K562 (cell line): ENCODE measurements around the gene RNPEP. TPM values are rescaled to one million over a fixed set of nuclear protein-coding genes. Genes with fewer than 3 reads are reported as not detected.

ENCODE experiments used
- ARID1B ChIP-seq: fragments of 450-650 bp; IDR thresholded peaks from 2 replicates; pipeline ENCODE4 v1.6.1; 2016; ENCODE audit warnings: antibody characterized with exemption, mild to moderate bottlenecking, inconsistent platforms
- ILF3 ChIP-seq: fragments of 450-650 bp; IDR thresholded peaks from 2 replicates; pipeline ENCODE4 v1.6.1; 2018; ENCODE audit warnings: antibody characterized with exemption, mild to moderate bottlenecking, moderate library complexity, borderline replicate concordance
- JUN ChIP-seq, 2 experiments: sonication (generic) in 1 of 2; formaldehyde crosslinking in 1 of 2; IDR thresholded peaks; 2 replicates each; pipeline versions ENCODE4 v1.6.1 to v1.8.0; 2012 to 2022; ENCODE audit warnings: borderline replicate concordance in 2 of 2, mild to moderate bottlenecking in 2 of 2, improper control_type of control experiment in 1 of 2, low read depth in 1 of 2, low read length in 1 of 2, missing genetic modification reagents in 1 of 2
- PHF8 ChIP-seq: fragments of 200-600 bp; sonication (generic); IDR thresholded peaks from 2 replicates; pipeline ENCODE4 v1.6.1; 2012; ENCODE audit warnings: mixed run types, mild to moderate bottlenecking, inconsistent platforms, low read length, moderate library complexity, borderline replicate concordance
- PTRF ChIP-seq: fragments of 450-650 bp; IDR thresholded peaks from 2 replicates; pipeline ENCODE4 v1.6.1; 2016; ENCODE audit warnings: mild to moderate bottlenecking, missing genetic modification characterization, missing compliant biosample characterization
- RCOR1 ChIP-seq, 2 experiments: IDR thresholded peaks; 2 replicates each; pipeline ENCODE4 v1.6.1; 2012; ENCODE audit warnings: low read depth in 2 of 2, low read length in 2 of 2, borderline replicate concordance in 1 of 2, improper control_type of control experiment in 1 of 2
- SNIP1 ChIP-seq: fragments of 450-650 bp; IDR thresholded peaks from 2 replicates; pipeline ENCODE4 v1.7.1; 2017; ENCODE audit warnings: low read depth, mild to moderate bottlenecking
- TOE1 ChIP-seq, 2 experiments: fragments of 450-650 bp in 1 of 2; sonication (generic) in 1 of 2; formaldehyde crosslinking in 1 of 2; IDR thresholded peaks; 2 replicates each; pipeline versions ENCODE4 v1.7.1 to v1.8.0; 2016 to 2022; ENCODE audit warnings: borderline replicate concordance in 2 of 2, mild to moderate bottlenecking in 2 of 2, antibody characterized with exemption in 1 of 2, inconsistent platforms in 1 of 2, low read depth in 1 of 2, missing genetic modification reagents in 1 of 2, moderate library complexity in 1 of 2
- polyA plus RNA-seq, 8 experiments: library from polyadenylated mRNA; depleted of rRNA in 4 of 8; stranded (reverse) in 5 of 8; unstranded in 3 of 8; fragments of >200 nt; fragmentation: Nextera tagmentation in 2 of 8; fragmentation: Illumina TruSeq in 1 of 8; extraction: Ambion mirVana in 2 of 8; extraction: Trizol in 1 of 8; gene quantifications; 2 replicates each; pipeline versions ENCODE4 v1.2.1 to v1.2.3, GENCODE V29; 2011 to 2014; ENCODE audit warnings: inconsistent platforms in 1 of 8, missing spikeins in 1 of 8
- total RNA-seq, 7 experiments: library from RNA; depleted of rRNA in 6 of 7; stranded (reverse); fragments of >200 nt in 6 of 7; fragmentation: Illumina TruSeq in 2 of 7; extraction: Trizol in 2 of 7; gene quantifications; 2 replicates each; pipeline versions ENCODE4 v1.2.1 to v1.2.3, GENCODE V29; 2011 to 2021; ENCODE audit warnings: low replicate concordance in 1 of 7
- TF ChIP-seq, protein P1 (sequence below), 2 experiments: fragments of 450-650 bp in 1 of 2; sonication (generic) in 1 of 2; formaldehyde crosslinking in 1 of 2; IDR thresholded peaks; 2 replicates each; pipeline versions ENCODE4 v1.7.1 to v1.9.0; 2016 to 2022; ENCODE audit warnings: inconsistent platforms in 1 of 2, mild to moderate bottlenecking in 1 of 2, missing genetic modification reagents in 1 of 2
- TF ChIP-seq, protein P2 (sequence below): fragments of 250-450 bp; sonication (Bioruptor Pico); IDR thresholded peaks from 2 replicates; pipeline ENCODE4 v1.5.0; 2020; ENCODE audit warnings: mild to moderate bottlenecking, borderline replicate concordance
- TF ChIP-seq, protein P3 (sequence below): sonication (generic); formaldehyde crosslinking; IDR thresholded peaks from 2 replicates; pipeline ENCODE4 v1.8.1; 2022; ENCODE audit warnings: missing genetic modification reagents

RNPEP gene
- total and polyA plus RNA-seq, 9 of the 15 experiments (the other 6 are each of a cell fraction or from before 2014, with no cell fraction given): 27.5 to 131 (median 63.4) TPM

DNA sequence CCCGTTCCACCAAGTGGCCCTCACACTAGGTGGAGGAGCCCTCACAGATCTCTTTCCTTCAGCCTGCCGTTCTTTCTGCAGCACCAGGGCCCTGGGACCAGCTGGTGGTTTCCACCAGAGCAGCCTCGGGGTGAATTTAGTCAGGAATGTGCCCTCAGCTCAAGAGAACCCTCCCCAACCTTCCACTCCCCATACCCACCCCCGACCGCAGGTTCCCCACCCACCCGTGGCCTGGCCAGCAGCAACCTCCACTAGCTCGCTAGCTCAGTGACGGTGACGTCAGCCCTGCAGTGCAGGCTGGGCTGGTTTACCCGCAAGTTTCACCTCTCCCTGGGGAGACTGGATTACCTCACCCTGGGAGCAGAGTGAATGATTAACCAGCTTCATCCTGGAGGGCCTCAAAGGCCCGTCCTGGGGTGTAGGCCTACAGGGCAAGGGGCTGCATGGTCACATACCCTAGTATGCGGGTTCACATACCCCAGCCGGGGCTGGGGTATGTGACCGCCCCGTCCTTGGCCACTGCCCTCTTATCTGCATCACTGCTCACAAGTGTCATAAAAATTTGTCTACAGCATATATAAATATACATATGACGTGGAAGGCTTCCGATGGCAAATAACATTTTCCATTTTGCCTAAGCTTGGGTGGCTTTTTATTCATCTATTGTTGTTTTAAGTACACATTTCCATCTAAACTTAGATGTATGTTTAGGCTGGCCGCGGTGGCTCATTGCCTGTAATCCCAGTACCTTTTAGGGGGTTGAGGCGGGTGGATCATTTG lies 52.4 kb downstream of the RNPEP start (continued):
- TF ChIP-seq, protein P1, sequence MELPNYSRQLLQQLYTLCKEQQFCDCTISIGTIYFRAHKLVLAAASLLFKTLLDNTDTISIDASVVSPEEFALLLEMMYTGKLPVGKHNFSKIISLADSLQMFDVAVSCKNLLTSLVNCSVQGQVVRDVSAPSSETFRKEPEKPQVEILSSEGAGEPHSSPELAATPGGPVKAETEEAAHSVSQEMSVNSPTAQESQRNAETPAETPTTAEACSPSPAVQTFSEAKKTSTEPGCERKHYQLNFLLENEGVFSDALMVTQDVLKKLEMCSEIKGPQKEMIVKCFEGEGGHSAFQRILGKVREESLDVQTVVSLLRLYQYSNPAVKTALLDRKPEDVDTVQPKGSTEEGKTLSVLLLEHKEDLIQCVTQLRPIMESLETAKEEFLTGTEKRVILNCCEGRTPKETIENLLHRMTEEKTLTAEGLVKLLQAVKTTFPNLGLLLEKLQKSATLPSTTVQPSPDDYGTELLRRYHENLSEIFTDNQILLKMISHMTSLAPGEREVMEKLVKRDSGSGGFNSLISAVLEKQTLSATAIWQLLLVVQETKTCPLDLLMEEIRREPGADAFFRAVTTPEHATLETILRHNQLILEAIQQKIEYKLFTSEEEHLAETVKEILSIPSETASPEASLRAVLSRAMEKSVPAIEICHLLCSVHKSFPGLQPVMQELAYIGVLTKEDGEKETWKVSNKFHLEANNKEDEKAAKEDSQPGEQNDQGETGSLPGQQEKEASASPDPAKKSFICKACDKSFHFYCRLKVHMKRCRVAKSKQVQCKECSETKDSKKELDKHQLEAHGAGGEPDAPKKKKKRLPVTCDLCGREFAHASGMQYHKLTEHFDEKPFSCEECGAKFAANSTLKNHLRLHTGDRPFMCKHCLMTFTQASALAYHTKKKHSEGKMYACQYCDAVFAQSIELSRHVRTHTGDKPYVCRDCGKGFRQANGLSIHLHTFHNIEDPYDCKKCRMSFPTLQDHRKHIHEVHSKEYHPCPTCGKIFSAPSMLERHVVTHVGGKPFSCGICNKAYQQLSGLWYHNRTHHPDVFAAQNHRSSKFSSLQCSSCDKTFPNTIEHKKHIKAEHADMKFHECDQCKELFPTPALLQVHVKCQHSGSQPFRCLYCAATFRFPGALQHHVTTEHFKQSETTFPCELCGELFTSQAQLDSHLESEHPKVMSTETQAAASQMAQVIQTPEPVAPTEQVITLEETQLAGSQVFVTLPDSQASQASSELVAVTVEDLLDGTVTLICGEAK (IDR thresholded peaks at IDR 0.05): no peak
- TF ChIP-seq, protein P1 (CRISPR knock-in tag; IDR thresholded peaks at IDR 0.05): no peak
- peak; percentile 85 for TF ChIP-seq JUN (IDR thresholded peaks at IDR 0.05; ENCODE audit: borderline replicate concordance, low read depth, low read length)
- no peak for TF ChIP-seq JUN (CRISPR knock-in tag; IDR thresholded peaks at IDR 0.05; ENCODE audit: borderline replicate concordance)
- TF ChIP-seq, protein P2, sequence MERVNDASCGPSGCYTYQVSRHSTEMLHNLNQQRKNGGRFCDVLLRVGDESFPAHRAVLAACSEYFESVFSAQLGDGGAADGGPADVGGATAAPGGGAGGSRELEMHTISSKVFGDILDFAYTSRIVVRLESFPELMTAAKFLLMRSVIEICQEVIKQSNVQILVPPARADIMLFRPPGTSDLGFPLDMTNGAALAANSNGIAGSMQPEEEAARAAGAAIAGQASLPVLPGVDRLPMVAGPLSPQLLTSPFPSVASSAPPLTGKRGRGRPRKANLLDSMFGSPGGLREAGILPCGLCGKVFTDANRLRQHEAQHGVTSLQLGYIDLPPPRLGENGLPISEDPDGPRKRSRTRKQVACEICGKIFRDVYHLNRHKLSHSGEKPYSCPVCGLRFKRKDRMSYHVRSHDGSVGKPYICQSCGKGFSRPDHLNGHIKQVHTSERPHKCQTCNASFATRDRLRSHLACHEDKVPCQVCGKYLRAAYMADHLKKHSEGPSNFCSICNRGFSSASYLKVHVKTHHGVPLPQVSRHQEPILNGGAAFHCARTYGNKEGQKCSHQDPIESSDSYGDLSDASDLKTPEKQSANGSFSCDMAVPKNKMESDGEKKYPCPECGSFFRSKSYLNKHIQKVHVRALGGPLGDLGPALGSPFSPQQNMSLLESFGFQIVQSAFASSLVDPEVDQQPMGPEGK (CRISPR knock-in tag): no peak
- TF ChIP-seq RCOR1 (IDR thresholded peaks at IDR 0.05; ENCODE audit: borderline replicate concordance in 1 of 2, low read depth in 2 of 2, low read length in 2 of 2): no peak
- TF ChIP-seq PHF8: no peak
- no peak for TF ChIP-seq ILF3
- TF ChIP-seq, protein P3, sequence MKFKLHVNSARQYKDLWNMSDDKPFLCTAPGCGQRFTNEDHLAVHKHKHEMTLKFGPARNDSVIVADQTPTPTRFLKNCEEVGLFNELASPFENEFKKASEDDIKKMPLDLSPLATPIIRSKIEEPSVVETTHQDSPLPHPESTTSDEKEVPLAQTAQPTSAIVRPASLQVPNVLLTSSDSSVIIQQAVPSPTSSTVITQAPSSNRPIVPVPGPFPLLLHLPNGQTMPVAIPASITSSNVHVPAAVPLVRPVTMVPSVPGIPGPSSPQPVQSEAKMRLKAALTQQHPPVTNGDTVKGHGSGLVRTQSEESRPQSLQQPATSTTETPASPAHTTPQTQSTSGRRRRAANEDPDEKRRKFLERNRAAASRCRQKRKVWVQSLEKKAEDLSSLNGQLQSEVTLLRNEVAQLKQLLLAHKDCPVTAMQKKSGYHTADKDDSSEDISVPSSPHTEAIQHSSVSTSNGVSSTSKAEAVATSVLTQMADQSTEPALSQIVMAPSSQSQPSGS (CRISPR knock-in tag): peak; percentile 75; the same call in 1 of the 2 replicates
- TF ChIP-seq ARID1B: no peak; the same call in 1 of the 2 replicates
- no peak for TF ChIP-seq TOE1 (IDR thresholded peaks at IDR 0.05; ENCODE audit: borderline replicate concordance)
- TF ChIP-seq TOE1 (CRISPR knock-in tag; IDR thresholded peaks at IDR 0.05; ENCODE audit: borderline replicate concordance, low read depth): no peak
- TF ChIP-seq PTRF (tag): no peak
- TF ChIP-seq SNIP1: no peak
